ENCODE measurements around the gene H1-8. TPM values are rescaled to one million over a fixed set of nuclear protein-coding genes. Genes with fewer than 3 reads are reported as not detected.
A peak's percentile ranks its signal among the peaks of the same experiment; 100 is the strongest.

The H1-8 gene
- total RNA-seq, 4 donors from 2014 or later: not detected

GRCh38 chr3:129556890-129557547 is 14.0 kb downstream of the H1-8 start:
- no peak for DNase-seq
- H3K4me1 ChIP-seq: peaks cover 0 to 38% (median 0%) of the 10 kb centered on the region in 4 donors
- H3K27ac ChIP-seq: peak overlapping the region in 1 of 4 donors; percentile 35
- no peak overlapping the region for H3K4me3 ChIP-seq
- no peaks in the 10 kb centered on the region for H3K9me3 ChIP-seq
- TF ChIP-seq, protein P1, sequence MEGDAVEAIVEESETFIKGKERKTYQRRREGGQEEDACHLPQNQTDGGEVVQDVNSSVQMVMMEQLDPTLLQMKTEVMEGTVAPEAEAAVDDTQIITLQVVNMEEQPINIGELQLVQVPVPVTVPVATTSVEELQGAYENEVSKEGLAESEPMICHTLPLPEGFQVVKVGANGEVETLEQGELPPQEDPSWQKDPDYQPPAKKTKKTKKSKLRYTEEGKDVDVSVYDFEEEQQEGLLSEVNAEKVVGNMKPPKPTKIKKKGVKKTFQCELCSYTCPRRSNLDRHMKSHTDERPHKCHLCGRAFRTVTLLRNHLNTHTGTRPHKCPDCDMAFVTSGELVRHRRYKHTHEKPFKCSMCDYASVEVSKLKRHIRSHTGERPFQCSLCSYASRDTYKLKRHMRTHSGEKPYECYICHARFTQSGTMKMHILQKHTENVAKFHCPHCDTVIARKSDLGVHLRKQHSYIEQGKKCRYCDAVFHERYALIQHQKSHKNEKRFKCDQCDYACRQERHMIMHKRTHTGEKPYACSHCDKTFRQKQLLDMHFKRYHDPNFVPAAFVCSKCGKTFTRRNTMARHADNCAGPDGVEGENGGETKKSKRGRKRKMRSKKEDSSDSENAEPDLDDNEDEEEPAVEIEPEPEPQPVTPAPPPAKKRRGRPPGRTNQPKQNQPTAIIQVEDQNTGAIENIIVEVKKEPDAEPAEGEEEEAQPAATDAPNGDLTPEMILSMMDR (IDR thresholded peaks at IDR 0.05): no peak
- no peak for TF ChIP-seq POLR2A (IDR thresholded peaks at IDR 0.05)
- H3K36me3 ChIP-seq: no peaks in the 10 kb centered on the region
- H3K27me3 ChIP-seq: no peaks in the 10 kb centered on the region

- no peak for DNase-seq
- Histone ChIP-seq H3K27me3 (no peaks in the 10 kb centered on the region), H3K4me3 (no peak overlapping the region), H3K9me3 (no peaks in the 10 kb centered on the region), H3K27ac (peak overlapping the region in 2 of 4 donors; percentile 31 to 35), H3K4me1 (peaks cover 0 to 38% (median 0%) of the 10 kb centered on the region in 4 donors), H3K36me3 (peaks cover 0 to under 1% (median 0%) of the 10 kb centered on the region in 3 donors)
- no peak for TF ChIP-seq POLR2A (IDR thresholded peaks at IDR 0.05)
- TF ChIP-seq, protein P1 (IDR thresholded peaks at IDR 0.05): no peak
Observed at GRCh38 chr3:129557548-129557894, 14.5 kb downstream of the H1-8 start.

GRCh38 chr3:129558081-129558771 is 15.3 kb downstream of the H1-8 start:
- no peak for DNase-seq
- H3K36me3 ChIP-seq: peaks cover 0 to 5% (median 0%) of the 10 kb centered on the region in 3 donors

GRCh38 chr3:129558772-129559564 is 16.0 kb downstream of the H1-8 start:
- no peak for DNase-seq
- no peaks in the 10 kb centered on the region for H3K9me3 ChIP-seq
- TF ChIP-seq, protein P1 (IDR thresholded peaks at IDR 0.05): no peak
- TF ChIP-seq POLR2A (IDR thresholded peaks at IDR 0.05): no peak
- peaks cover 0 to 38% (median 0%) of the 10 kb centered on the region in 4 donors for H3K4me1 ChIP-seq
- peak overlapping the region in 3 of 4 donors; percentile 11 to 82 (median 12) for H3K27ac ChIP-seq
- H3K4me3 ChIP-seq: no peak overlapping the region
- no peaks in the 10 kb centered on the region for H3K27me3 ChIP-seq
- peaks cover 0 to 8% (median 0%) of the 10 kb centered on the region in 3 donors for H3K36me3 ChIP-seq

More at GRCh38 chr3:129558081-129558771, 15.3 kb downstream of the H1-8 start:
- Histone ChIP-seq H3K27ac (peak overlapping the region in 3 of 4 donors; percentile 12 to 35 (median 17)), H3K9me3 (no peaks in the 10 kb centered on the region), H3K4me3 (no peak overlapping the region), H3K4me1 (peaks cover 0 to 38% (median 0%) of the 10 kb centered on the region in 4 donors), H3K27me3 (no peaks in the 10 kb centered on the region)
- TF ChIP-seq POLR2A (IDR thresholded peaks at IDR 0.05): no peak
- TF ChIP-seq, protein P1 (IDR thresholded peaks at IDR 0.05): no peak

GRCh38 chr3:129559565-129560079 is 16.6 kb downstream of the H1-8 start:
- Histone ChIP-seq H3K36me3 (peaks cover 0 to 11% (median 0%) of the 10 kb centered on the region in 3 donors), H3K4me3 (no peak overlapping the region), H3K4me1 (peaks cover 0 to 38% (median 0%) of the 10 kb centered on the region in 4 donors), H3K27me3 (no peaks in the 10 kb centered on the region), H3K27ac (peak overlapping the region in 3 of 4 donors; percentile 59 to 82 (median 78)), H3K9me3 (no peaks in the 10 kb centered on the region)
- no peak for DNase-seq
- TF ChIP-seq, protein P1 (IDR thresholded peaks at IDR 0.05): no peak
- no peak for TF ChIP-seq POLR2A (IDR thresholded peaks at IDR 0.05)
